Measurements from ENCODE around the gene APH1A.
"Not testable (repeated sequence)": the region's sequence is repeated elsewhere in the genome, so short reads cannot be mapped to it uniquely, and the experiment has no call there.

Gene APH1A

DNA sequence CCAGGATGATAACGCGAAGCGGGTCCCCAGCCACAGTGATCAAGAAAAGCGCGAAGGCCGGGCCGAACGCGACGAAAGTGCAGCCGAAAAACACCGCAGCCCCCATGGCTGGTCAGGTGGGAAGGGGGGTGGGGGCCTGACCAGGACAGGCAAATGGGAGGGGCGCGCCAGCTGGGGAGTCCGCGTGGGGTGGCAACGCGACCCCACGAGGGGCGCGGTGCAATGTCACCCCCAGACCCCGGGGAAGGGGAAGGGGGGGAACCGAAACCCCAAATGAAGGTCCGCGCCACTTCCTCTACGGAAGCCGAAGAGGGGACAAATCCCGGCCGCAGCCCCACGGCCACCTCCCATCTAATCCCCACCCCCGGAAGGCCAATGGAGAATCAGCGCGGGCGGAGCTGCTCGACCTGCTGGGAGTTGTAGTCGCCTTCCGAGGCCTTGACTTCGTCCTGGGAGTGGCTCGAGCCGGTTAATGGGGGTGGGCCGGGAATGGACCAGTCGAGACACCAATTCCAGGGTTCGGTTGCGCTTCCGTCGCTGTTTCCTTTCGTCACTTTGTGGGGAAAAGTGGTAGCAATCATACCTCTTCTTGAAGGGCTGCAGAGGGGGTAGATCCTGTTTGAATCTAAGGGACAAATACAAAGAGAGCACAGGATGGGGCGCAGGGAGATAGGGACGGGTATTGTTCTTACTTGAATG lies at the start of gene APH1A:
Gene APH1A, minus strand, starts transcription at position 312 of the 699 bp plus-strand sequence. Its CDS starts 206 bp downstream, at position 106.
- DNase-seq (ENCODE audit: low read depth): peak; percentile 87

DNA sequence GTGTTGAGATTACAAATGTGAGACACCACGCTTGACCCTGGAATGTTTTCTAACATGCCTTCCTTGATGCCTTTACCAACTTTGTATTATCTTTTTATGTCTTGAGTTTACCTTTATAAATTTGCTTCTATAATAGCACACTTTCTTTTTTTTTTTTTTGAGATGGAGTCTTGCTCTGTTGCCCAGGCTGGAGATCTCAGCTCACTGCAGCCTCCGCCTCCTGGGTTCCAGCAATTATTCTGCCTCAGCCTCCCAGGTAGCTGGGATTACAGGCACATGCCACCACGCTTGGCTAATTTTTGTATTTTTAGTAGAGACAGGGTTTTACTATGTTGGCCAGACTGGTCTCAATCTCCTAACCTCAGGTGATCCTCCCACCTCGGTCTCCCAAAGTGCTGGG lies 45.9 kb upstream of the APH1A start:
- not testable (repeated sequence) for DNase-seq (ENCODE audit: low read depth)

DNA sequence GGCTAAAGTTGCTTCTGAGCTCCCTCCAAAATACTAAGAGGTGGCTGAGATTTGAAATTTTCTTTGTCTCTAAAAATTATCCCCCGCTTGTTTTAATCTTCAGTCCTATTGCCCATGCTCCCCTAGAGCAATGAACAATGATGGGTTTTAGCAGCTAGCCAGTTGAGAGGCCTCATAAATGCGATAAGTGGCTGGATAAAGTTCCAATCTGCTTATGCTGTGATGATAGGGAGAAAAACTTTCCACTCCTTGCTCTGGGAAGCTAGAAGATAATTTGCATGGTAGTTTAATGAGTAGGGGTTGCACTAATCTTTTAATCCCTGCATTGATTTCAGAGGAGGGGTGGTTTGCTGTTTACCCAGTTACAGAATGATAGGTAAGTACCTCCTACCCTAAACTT lies 42.9 kb upstream of the APH1A start:
- no peak for DNase-seq (ENCODE audit: low read depth)

DNA sequence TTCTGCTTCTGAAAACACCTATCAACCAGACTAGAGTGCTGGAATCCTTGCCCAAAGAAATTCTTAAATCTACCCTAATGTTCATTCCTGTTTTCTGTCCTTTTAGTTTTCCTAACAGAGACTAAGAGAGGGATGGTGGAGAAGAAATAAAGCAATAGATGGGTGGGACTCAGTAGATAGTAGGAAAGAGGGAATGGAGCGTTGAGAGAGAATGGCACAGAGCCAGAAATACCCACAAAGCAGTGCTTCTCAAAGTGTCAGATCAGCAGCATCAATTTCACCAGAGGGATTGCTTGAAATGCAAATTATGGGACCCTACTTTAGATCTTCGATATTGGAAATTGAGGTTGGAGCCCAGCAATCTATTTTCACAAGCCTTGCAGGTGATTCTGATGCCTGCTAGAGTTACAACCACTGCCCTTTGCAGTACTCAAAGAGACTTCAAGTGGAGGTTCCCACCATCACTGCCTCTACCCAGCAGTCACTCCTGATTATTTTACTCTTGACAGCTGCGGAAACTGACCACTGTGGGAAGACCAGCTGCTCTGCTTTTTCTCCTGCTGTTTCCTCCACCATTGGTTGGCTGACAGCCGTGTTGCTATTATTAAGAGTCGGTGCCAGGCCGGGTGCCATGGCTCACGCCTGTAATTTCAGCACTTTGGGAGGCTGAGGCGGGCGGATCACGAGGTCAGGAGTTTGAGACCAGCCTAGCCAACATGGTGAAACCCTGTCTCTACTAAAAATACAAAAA lies 41.1 kb upstream of the APH1A start:
- DNase-seq (ENCODE audit: low read depth): no peak

DNA sequence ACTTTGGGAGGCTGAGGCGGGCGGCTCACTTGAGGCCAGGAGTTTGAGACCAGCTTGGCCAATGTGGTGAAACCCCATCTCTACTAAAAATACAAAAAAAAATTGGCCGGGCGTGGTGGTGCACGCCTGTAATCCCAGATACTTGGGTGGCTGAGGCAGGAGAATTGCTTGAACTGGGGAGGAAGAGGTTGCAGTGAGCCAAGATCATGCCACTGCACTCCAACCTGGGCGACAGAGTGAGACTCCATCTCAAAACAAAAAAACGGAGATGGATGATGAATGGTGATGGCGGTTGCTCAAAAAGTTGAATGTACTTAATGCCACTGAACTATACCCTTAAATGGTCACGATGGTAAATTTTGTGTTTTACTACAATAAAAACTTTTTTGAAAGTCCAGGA lies 39.8 kb upstream of the APH1A start:
- not testable (repeated sequence) for DNase-seq (ENCODE audit: low read depth)

DNA sequence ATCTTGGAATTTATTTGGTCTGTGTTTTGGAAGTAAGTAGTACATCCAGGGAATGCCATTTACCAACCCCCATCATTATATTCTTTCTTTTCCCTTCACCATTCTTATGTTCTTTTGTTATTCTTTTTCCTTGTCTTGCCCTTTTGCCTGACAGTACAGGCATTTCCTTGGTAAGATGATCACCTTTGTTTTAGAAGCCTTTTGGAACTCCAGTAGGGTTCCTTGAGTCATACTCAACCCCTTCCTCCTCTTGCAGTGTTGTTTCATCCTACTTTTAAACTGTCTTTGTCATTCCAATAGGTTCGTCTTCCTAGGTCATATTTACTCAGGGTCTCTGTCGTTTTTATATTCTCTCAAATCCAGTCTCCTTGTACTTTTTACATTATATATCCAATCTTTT lies 34.1 kb upstream of the APH1A start:
- no peak for DNase-seq (ENCODE audit: low read depth)

DNA sequence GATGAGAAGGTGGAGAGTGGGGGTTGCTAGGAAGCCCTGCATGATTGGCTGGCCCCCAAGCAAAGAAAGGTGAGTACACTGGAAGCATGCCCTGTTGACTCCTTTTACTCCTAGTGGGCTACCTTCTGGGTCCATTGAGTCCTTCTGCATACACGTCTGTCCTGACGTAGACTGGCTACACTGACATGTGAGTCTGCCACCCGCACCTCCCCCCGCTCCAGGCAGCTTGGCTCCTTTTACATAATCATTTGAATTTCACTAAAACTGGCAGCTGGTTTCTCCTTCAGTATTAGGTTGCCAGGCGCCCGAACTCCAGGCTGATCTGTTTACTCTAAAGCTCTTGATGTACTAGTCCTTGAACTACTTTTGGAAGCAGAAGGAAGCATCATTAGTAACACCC lies 33.5 kb upstream of the APH1A start:
- DNase-seq (ENCODE audit: low read depth): no peak

DNA sequence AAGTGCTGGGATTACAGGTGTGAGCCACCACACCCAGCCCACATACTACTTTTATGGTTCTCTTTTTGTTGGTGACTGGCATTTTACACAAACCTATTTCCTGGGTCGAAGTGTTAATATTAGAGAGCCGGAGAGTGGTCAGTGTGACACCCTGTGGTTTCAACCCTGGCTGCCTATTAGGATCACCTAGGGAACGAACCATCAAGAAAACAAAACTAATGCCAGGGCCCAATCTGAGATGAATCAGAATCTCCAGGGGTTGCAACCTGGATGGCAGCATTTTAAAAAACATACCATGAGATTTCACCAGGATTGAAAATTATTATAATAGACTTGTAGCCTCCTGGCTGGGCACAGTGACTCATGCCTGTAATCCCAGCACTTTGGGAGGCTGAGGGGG lies 30.9 kb upstream of the APH1A start:
- DNase-seq (ENCODE audit: low read depth): no peak

DNA sequence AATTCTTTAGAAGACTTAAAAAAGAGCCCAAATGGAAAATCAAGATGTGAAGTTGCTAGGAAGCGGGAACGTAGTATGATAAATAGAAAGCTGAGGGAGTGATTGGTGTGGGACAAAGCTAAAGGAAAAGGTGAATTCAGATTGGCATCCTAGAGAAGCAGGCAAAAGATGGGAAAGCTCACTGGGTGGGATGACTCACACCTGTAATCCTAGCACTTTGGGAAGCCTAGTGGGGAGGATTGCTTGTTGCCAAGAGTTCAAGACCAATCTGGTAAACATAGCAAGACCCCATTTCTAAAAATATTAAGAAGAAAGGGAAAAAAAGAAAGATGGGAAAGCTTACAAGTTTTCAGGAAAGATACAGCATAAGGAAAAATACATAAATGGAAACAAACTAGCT lies 26.7 kb upstream of the APH1A start:
- no peak for DNase-seq (ENCODE audit: low read depth)

DNA sequence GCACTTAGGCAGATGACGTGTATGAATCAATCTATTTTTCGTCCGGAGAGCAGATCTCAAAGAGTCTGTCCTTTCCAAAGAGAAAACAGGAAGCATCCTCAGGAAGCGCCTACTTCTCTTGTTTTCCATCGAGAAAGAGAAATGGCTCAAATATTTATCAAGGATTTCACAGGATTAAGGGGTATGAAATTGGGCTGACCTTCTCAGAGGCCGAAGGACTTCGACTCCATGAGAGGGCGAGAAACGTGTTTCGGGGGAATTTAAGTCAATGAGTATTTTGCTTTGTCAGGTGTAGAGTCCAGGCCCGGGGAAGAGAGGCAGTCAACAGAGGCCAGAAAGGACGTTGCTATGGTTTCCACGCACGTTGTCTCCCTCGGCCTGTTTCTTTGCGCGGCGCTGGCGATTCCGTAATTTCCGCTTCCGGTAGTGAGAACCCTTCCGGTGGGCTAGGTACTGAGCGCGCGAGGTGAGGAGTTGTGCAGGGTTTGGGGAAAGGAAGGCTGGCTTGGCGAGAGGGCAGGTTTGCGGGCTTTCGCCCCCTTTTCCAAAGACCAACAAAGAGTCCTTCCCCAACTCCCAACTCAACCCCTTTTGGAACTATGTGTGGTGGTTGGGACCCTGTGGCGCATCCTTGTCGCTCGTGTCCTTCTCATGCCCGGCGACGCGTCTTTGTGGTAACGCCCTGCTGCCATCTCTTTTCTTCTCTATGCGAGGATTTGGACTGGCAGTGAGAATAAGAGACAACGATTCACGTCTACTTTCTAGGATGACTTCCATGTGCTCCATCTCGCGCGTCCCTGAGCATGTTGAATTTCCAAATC lies 24.8 kb upstream of the APH1A start, which contains the start of gene MRPS21:
Gene MRPS21, plus strand, starts transcription at position 429 of the 821 bp plus-strand sequence. CDS start 506 bp downstream, outside the sequence.
- peak; percentile 71 for DNase-seq (ENCODE audit: low read depth)

DNA sequence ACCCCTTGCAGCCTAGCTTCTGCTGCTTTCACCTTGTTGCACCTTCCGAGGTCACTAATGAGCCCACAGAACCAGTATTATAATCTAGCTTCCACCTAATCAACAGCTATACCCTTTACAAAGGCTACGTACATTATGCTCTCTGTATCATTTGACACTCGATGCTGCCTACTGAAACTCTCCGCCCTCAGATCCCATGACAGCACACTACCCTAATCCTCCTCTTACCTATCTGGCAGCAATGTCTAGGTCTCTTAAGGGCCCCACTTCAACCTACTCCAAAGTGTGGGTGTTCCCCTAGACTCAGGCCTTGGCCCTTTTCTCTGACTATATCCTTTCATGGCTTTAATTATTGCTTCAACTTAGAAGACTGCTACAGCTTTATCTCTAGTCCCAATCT lies 20.0 kb upstream of the APH1A start:
- no peak for DNase-seq (ENCODE audit: low read depth)

DNA sequence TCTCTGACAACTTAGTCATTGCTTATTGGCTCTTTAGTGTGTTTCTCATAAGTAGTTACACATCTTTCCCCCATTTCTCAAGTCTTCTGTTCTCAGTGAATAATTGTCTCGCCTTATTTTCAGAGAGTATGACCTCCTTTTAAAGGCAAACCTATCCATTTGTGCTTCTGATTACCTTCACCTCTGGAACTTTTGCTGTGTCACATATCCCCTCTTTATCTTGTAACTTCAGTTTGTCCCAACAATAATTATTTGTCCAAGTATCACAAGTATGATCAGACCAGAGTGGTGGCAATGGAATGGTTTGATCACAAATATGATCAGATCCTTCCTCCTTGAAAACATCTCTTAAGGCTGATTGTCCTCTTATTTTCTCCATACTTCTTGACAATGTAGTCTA lies 19.6 kb upstream of the APH1A start:
- DNase-seq (ENCODE audit: low read depth): no peak

DNA sequence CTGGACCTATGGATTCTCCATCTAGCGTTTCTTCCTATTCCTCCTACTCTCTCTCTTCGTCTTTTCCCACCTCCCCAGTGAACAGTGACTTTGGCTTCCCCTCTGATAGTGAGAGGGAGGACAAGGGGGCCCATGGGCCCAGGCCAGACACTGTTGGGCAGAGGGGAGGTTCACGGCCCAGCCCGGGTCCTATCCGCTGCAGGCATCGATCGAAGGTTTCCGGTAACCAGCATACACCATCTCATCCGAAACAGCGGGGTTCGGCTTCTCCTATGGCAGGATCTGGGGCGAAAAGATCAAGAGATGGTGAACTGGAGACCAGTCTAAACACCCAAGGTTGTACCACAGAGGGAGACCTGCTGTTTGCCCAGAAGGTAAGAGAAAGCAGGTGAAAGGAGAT lies 14.4 kb upstream of the APH1A start:
- DNase-seq (ENCODE audit: low read depth): no peak

DNA sequence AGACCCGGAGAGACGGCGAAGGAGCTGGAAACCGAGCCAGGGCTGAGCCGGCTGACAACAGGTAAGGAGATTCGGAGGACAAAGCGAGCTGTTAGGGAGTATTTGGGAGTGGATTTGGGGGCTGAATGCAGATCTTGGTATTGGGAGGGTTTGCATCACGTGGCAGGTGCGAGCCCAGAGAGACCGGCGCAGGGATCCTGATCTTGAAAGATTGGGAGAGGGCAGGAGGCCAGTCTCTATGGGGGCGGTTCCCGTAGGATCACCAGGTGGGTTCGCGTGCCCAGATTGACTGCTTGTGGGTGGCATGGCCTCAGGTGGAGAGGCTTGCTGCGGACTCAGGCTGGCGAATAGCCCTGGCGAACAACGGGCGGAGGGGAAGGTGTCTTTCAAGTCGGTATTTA lies 13.7 kb upstream of the APH1A start:
- no peak for DNase-seq (ENCODE audit: low read depth)

DNA sequence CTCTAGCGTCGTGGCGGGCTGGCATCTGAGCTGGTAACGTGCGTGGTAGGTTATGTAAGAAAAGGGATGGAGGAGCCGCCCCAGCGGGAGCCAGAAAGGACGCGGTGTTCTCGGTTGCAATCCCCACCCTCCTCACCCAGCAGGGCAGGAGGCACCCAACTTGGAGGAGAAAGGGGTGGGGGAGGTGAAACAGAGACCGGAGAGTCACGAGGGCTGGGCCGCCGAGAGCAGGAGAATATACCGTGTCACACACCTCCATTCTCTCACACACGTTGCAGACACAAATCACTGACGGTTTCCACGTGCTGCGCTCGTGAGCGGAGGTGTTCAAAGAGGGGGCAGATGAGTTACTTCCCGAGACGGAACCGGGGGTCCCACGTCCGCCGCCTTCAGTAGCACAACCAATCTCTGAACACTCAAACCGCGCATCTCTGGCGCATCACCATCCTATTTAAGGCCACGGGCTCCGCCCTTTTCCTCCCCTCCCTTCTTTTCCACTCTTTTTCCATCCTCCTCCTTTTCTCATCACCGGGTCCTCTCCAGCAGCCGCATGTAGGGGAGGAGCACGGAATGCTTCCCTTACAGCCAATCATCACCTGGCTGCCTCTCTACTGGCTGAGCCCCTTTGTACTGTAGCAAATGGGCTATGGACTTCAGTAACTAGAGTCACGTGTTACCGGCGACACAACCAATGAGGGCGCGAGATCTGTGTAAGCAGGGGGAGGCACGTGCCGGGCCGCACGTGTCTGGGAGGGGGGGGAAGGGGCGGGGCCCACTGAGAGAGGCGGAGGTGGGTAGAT lies 13.1 kb upstream of the APH1A start, which contains the start of gene CIART:
Gene CIART, plus strand, starts transcription at position 797 of the 800 bp plus-strand sequence. CDS start 714 bp downstream, outside the sequence.
- peak; percentile 73 for DNase-seq (ENCODE audit: low read depth)

DNA sequence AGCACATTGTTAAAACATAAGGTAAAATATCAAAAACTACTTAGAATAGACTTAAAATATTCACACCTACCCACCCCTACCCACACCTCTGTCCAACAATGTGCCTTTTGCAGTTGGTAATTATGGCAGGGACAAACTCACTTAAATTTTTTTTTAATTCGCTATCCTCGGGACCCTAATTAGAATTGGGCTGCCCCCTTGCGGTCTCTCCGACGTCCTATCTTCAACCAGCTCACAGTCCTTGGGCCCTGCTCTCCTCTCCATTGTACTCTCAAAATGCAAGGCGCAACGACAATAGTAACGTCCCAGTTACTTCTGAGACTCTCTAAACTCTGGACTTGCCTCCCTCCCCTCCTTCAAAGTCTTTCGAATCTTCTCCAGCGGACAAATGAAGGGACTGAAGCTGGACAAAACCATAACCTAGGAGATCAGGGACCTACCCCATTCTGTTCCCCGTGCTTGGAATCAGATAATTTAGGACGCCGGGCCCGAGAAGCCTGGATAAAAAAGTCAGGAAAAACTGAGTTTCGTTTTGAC lies 12.5 kb upstream of the APH1A start:
- DNase-seq (ENCODE audit: low read depth): peak; percentile 14

DNA sequence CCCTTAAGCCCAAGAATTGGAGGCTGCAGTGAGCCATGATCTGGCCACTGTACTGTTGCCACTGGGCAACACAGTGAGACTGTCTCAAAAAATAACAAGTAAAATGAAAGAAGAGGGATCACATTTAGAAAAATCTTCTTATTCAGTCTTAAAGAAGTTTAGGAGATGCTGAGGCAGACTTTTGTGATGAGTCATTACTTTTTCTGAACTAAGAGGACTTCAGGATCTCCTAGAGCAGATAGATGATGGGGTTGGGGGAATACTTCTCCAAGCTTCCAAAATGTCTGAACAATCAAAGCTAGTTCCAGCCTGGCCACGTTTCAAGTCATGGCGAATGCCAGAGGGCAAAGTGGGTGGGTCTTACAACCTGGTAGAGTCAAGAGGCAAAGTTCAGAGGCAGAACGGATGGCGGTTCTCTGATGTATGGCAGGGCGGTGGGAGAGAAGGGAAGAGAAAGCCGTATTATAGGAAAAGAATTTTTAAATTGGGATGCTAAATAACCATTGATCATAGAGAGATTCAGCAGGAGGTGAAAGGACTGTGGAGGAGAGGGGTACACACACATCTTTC lies 11.4 kb upstream of the APH1A start:
- DNase-seq (ENCODE audit: low read depth): no peak

DNA sequence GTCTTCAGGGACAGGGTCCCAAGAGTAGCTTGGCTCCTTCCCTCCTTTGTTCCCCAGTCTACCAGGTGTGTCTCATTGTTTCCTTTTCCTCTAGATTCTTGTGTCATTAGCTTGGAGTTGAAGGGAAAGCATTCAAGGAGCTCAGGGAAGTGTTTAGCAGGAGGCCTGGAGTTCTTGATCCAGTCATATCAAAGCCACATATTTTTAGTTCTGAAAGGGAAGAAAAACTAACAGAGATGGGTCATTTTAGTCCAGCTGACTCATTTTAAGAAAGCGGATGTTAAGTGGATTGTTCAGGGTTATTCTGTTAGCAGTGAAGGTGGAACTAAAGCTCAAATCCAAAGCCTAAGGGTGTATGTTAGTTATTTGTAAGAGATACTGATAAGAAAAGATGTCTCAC lies 4.5 kb upstream of the APH1A start:
- no peak for DNase-seq (ENCODE audit: low read depth)

DNA sequence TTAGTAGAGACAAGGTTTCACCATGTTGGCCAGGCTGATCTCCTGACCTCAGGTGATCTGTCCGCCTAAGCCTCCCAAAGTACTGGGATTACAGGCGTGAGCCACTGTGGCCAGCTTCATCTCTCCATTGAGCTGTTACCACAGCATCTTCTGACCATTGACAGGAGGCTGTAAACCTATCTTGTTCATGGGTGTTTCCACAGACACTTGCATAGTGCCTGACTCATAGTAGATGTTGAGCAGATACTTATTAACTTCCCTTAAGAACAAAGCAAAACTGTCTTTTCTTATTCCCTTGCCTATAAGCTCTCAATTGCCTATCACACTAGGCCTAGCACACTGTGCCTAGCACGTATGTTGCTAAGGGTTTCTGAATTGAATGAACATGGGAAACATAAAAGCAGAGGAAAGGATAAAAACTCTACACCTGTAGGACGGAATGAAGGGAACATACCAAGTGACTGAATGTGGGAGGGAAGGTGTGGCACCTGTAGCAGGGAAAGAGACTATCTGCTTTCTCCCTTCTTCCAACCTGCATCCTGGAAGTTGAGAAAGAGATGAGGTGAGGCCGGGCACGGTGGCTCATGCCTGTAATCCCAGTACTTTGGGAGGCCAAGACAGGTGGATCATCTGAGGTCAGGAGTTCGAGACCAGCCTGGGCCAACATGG lies 2.6 kb upstream of the APH1A start:
- DNase-seq (ENCODE audit: low read depth): no peak

DNA sequence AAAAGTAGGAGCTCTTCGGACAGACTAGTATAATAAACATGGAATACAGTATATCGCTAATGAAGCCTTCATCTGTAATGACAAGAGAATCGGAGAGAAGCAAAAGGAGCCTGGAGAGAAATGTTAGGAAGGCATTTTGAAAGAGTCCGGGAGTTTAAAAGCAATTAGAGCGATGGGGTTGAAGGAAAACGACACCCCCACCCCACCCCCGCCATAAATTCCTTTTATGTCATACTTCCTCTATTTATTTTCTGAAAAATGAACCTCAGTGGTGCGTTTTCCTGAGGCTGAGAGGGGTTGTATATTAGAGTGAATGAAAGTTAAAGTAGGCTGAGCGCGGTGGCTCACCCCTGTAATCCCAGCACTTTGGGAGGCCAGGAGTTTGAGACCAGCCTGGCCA lies 635 bp upstream of the APH1A start:
- DNase-seq (ENCODE audit: low read depth): no peak

DNA sequence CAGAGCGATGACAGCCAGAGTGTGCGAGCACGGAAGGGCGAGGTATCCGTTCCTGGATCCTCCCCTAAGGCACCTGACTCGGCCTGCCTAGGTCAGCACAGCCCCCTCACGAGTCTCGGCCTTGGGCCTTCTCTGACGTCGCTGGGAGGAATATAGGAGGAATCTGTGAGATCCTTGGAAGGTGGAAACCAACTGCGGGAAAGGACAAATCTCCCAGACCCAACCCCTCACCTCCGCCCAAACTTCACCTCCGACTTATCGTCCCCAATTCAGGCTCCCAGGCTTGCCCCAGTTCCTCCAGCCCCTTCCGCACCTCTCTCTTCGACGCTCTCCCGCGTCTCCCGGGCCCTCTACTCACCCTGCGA lies 494 bp downstream of the APH1A start:
- DNase-seq (ENCODE audit: low read depth): peak; percentile 40

All from T-helper 22 cell (primary cell).